HEK293T (cell line): ENCODE results near the gene NRTN.

ENCODE experiments used
- CTCF ChIA-PET: fragments of 350-600 bp; formaldehyde crosslinking; extraction: SDS; loops from one replicate; lab custom pipeline; 2021; ENCODE audit warnings: antibody characterized with exemption, inconsistent platforms; lab: Yijun Ruan, JAX
- POLR2A ChIA-PET: fragments of 350-600 bp; formaldehyde crosslinking; extraction: SDS; loops from one replicate; lab custom pipeline; 2020; ENCODE audit warnings: antibody characterized with exemption, inconsistent platforms; lab: Yijun Ruan, JAX
- DNase-seq: peaks from one replicate; pipeline ENCODE4 v3.0.0; 2012; ENCODE audit warnings: mixed read lengths; ENCODE audit errors: extremely low spot score
- ARNT ChIP-seq: fragments of 450-650 bp; IDR thresholded peaks from 2 replicates; pipeline ENCODE4 v1.6.1; 2017; ENCODE audit warnings: mild to moderate bottlenecking
- BHLHE40 ChIP-seq: fragments of 450-650 bp; IDR thresholded peaks from 2 replicates; pipeline ENCODE4 v1.6.1; 2016; ENCODE audit warnings: mild to moderate bottlenecking, moderate library complexity, borderline replicate concordance
- CTBP1 ChIP-seq: fragments of 450-650 bp; IDR thresholded peaks from 2 replicates; pipeline ENCODE4 v1.6.1; 2016; ENCODE audit warnings: borderline replicate concordance
- ELF4 ChIP-seq: fragments of 450-650 bp; IDR thresholded peaks from 2 replicates; pipeline ENCODE4 v1.6.1; 2017; ENCODE audit warnings: antibody characterized with exemption
- FOXA1 ChIP-seq: fragments of 450-650 bp; IDR thresholded peaks from 2 replicates; pipeline ENCODE4 v1.6.1; 2016; ENCODE audit warnings: mild to moderate bottlenecking
- FOXK2 ChIP-seq: fragments of 450-650 bp; IDR thresholded peaks from 2 replicates; pipeline ENCODE4 v1.6.1; 2016; ENCODE audit warnings: mild to moderate bottlenecking
- FOXM1 ChIP-seq: fragments of 450-650 bp; IDR thresholded peaks from 2 replicates; pipeline ENCODE4 v1.6.1; 2017; ENCODE audit warnings: mild to moderate bottlenecking, borderline replicate concordance
- HDGF ChIP-seq: fragments of 450-650 bp; IDR thresholded peaks from 2 replicates; pipeline ENCODE4 v1.6.1; 2017; ENCODE audit warnings: antibody characterized with exemption, borderline replicate concordance
- L3MBTL2 ChIP-seq: fragments of 450-650 bp; conservative IDR thresholded peaks from 2 replicates; pipeline ENCODE4 v1.6.1; 2016; ENCODE audit warnings: mild to moderate bottlenecking
- LEF1 ChIP-seq: fragments of 450-650 bp; IDR thresholded peaks from 2 replicates; pipeline ENCODE4 v1.6.1; 2017; ENCODE audit warnings: mild to moderate bottlenecking, borderline replicate concordance
- NFRKB ChIP-seq: fragments of 450-650 bp; IDR thresholded peaks from 2 replicates; pipeline ENCODE4 v1.6.1; 2016; ENCODE audit warnings: mild to moderate bottlenecking, moderate library complexity
- SP1 ChIP-seq: fragments of 450-650 bp; IDR thresholded peaks from 2 replicates; pipeline ENCODE4 v1.6.1; 2017
- SUZ12 ChIP-seq: fragments of 450-650 bp; IDR thresholded peaks from 2 replicates; pipeline ENCODE4 v1.6.1; 2016; ENCODE audit warnings: mild to moderate bottlenecking
- TARDBP ChIP-seq: fragments of 450-650 bp; IDR thresholded peaks from 2 replicates; pipeline ENCODE4 v1.6.1; 2016
- ZNF384 ChIP-seq: fragments of 450-650 bp; IDR thresholded peaks from 2 replicates; pipeline ENCODE4 v1.6.1; 2016
- TF ChIP-seq, protein P1 (sequence below): fragments of 450-650 bp; IDR thresholded peaks from 2 replicates; pipeline ENCODE4 v1.6.1; 2016

The NRTN gene

DNA sequence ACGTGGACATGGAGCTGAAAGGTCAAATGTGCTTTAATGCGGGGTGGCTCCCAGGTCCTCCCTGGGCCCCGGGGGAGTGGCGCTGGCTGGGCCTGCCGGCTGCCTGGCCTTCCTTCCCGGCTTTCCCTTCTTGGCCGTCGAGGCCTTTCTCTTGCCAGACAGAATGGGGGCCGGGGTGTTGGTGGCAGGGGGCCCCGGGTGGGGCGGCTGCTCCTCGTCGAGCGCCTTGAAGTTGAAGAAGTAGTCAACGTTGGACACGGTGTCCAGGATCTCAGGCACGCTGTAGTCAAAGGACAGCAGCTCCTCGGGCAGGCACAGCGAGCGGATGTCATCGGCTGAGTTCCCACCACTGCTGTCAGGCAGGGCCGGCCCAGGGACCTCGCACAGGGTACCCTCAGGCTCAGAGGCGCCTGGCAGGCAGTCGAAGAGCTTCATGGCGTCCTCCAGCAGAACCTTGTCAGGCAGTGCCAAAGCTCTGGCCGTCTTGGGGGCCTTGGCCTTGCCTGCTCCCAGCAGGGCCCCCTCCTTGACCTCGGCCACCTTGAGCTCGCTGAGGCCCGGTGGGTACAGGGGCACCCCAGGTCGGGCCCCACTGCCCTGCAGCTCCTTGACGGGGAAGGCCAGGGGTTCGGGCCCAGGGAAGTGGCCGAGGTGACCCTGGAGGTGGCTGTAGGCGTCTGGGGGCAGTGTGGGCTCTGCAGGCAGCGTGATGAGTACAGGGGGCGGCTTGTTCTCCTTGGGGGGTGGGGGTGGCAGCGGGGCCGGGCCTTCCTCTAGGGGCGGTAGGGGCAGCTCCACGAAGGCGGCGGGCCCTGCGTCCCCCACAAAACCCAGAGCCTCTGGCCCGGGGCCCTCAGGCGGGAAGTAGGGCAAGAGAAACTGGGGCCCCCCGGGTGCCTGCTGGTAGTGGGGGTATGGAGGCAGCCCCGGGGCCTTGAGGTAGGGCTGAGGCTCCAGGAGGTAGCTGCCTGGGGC, 21.6 kb upstream of the NRTN start:
- ChIA-PET CTCF (no interaction called here), POLR2A (interaction anchor here (1.1 to 2.2 kb wide), 2 partner anchors 8 to 9 kb away, joined by 3 to 8 read pairs; partner anchors contain the start of gene DUS3L)
- TF ChIP-seq ARNT = no peak
- no peak for TF ChIP-seq FOXA1
- TF ChIP-seq ELF4 = no peak
- no peak for TF ChIP-seq ZNF384
- no peak for TF ChIP-seq SUZ12
- no peak for TF ChIP-seq L3MBTL2
- TF ChIP-seq NFRKB = no peak
- TF ChIP-seq BHLHE40 = no peak
- TF ChIP-seq HDGF = no peak
- no peak for TF ChIP-seq FOXM1
- no peak for TF ChIP-seq LEF1
- TF ChIP-seq TARDBP = no peak
- TF ChIP-seq FOXK2 = no peak
- TF ChIP-seq CTBP1 = no peak
- TF ChIP-seq SP1 = no peak
- TF ChIP-seq, protein P1, sequence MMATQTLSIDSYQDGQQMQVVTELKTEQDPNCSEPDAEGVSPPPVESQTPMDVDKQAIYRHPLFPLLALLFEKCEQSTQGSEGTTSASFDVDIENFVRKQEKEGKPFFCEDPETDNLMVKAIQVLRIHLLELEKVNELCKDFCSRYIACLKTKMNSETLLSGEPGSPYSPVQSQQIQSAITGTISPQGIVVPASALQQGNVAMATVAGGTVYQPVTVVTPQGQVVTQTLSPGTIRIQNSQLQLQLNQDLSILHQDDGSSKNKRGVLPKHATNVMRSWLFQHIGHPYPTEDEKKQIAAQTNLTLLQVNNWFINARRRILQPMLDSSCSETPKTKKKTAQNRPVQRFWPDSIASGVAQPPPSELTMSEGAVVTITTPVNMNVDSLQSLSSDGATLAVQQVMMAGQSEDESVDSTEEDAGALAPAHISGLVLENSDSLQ = no peak
- DNase-seq = no peak

DNA sequence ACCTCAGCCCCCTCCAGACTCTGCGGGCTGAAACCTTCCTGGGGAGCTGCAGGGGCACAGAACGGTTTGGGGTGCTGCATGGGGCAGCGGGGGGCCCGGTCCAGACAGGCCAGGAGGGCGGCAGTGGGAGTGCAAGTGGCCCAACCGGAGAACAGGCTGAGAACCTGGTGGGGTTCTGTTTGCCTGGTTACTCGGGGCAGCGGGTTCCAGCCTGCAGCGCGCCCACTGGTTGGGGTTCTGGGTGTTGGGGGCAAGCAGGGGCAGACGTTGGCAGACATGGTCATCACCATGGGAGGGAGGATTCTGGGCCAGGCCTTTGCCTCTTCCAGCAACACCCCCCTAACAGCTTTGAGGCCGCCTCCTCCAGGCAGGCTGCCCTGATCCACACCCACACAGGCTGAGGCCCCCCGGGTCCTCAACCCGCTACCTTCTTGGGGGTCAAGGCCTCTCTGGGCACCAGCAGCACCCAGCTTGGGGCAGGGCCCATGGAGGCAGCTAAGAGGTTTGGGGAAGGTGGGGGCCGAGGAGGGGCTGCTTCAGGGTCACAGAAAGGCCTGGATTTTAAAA, 20.2 kb upstream of the NRTN start, which contains the start of gene PRR22:
Gene PRR22, minus strand, starts transcription at position 166 of the 567 bp plus-strand sequence. Its CDS starts 86 bp downstream, at position 80.
- CTCF ChIA-PET = no interaction called here
- TF ChIP-seq NFRKB (no peak), CTBP1 (no peak), ARNT (no peak), BHLHE40 (no peak), SUZ12 (no peak), ZNF384 (no peak), L3MBTL2 (no peak), HDGF (no peak), TARDBP (no peak), FOXA1 (no peak), ELF4 (no peak), SP1 (no peak), FOXK2 (no peak), LEF1 (no peak), FOXM1 (no peak)
- TF ChIP-seq, protein P1 = no peak
- DNase-seq = no peak
- POLR2A ChIA-PET = no interaction called here

DNA sequence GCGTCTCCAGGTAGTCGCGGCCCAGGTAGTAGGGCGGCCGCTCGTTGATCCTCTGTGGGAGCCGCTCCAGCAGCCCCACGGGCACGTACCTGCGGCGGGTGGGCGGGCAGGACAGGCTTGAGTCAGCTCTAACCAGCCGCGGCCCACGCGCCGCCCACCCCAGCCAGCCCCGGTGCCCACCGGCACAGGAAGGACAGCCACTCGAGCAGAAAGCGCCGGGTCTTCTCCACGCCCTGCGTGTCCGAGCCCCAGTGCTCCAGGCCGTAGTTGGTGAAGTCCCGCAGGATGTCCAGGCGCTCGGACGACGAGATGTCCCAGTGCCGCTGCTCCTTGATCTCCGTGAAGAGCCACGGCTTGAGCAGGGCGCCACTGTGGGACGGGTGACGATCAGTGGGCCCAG, 19.4 kb upstream of the NRTN start:
- CTCF ChIA-PET = no interaction called here
- POLR2A ChIA-PET = no interaction called here

DNA sequence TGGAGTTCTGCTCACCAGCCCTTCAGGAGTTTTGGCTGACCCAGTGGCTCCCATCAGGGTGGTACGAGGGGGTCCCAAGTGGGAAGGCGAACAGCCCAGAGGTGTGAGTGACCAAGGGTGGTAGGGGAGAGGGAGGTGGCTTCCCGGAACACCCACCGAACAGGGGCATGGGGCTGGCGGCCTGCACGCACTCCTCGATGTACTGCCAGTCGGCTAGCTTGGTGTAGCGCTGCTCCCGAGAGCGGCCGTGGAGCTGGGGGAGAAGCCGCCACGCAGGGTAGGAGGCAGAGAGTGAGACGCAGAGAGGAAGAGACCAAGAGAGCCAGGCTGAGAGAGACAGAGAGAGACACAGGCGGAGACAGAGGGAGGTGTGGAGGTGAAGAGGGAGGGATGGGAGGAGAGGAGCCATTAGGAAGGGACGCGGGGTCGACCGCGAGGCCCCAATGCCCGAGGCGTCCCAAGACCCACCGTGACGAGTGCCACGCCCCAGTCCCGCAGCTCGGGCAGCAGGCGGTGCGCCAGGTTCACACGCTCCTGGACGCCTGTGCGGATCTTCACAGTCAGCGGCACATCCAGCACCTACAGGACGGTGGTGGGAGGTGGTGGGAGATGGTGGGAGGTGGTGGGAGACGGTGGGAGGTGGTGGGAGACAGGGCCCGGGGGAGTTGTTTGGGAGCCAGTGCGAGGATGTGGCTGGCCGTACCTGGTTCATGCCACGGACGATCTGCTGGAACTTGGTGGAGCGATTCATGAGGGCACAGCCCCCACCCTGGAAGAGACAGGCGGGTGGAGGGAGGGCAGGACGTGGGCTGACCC, 18.1 kb upstream of the NRTN start:
- no peak for DNase-seq

More for the DNA sequence above, 19.4 kb upstream of the NRTN start:
- TF ChIP-seq, protein P1 = no peak
- TF ChIP-seq L3MBTL2 (no peak), TARDBP (no peak), FOXM1 (no peak), ELF4 (no peak), HDGF (no peak), ARNT (no peak), LEF1 (no peak), NFRKB (no peak), FOXK2 (no peak), BHLHE40 (no peak), CTBP1 (no peak), ZNF384 (no peak), FOXA1 (no peak), SUZ12 (no peak)
- DNase-seq = no peak

More for the DNA sequence above, 18.1 kb upstream of the NRTN start:
- TF ChIP-seq BHLHE40 (no peak), L3MBTL2 (no peak), NFRKB (no peak), ARNT (no peak), SP1 (no peak), CTBP1 (no peak), FOXK2 (no peak), ELF4 (no peak), TARDBP (no peak), HDGF (no peak), FOXM1 (no peak), FOXA1 (no peak), SUZ12 (no peak), LEF1 (no peak), ZNF384 (no peak)
- TF ChIP-seq, protein P1 = no peak
- CTCF ChIA-PET = no interaction called here
- POLR2A ChIA-PET = no interaction called here
